HG02798 (cell line): ENCODE data around the gene TMEM178A.

Experiments used
- ATAC-seq: cut with Tn5 transposase; IDR thresholded peaks from one replicate; pipeline ENCODE4 v1.9.1; 2021; ENCODE audit warnings: mild to moderate bottlenecking; ENCODE audit not compliant: unreplicated experiment, poor library complexity

The TMEM178A gene

GRCh38 chr2:39673018-39673417, 7.3 kb downstream of the TMEM178A start:
- no peak for ATAC-seq

- no peak for ATAC-seq
Measured at GRCh38 chr2:39676342-39676741, 10.6 kb downstream of the TMEM178A start.

GRCh38 chr2:39678170-39678569, 12.5 kb downstream of the TMEM178A start:
- ATAC-seq: no peak

GRCh38 chr2:39679805-39680204, 14.1 kb downstream of the TMEM178A start:
- no peak for ATAC-seq

- no peak for ATAC-seq
Measured at GRCh38 chr2:39682066-39682692, 16.5 kb downstream of the TMEM178A start.

- ATAC-seq: no peak
Measured at GRCh38 chr2:39683022-39683699, 17.4 kb downstream of the TMEM178A start.

GRCh38 chr2:39684464-39684863, 18.7 kb downstream of the TMEM178A start:
- no peak for ATAC-seq

- no peak for ATAC-seq
Measured at GRCh38 chr2:39685126-39685525, 19.4 kb downstream of the TMEM178A start.

GRCh38 chr2:39686456-39686855, 20.7 kb downstream of the TMEM178A start:
- no peak for ATAC-seq

- ATAC-seq: no peak
Measured at GRCh38 chr2:39688181-39688580, 22.5 kb downstream of the TMEM178A start.

- no peak for ATAC-seq
Measured at GRCh38 chr2:39689272-39689841, 23.6 kb downstream of the TMEM178A start.

- ATAC-seq: no peak
Measured at GRCh38 chr2:39689876-39690275, 24.2 kb downstream of the TMEM178A start.

GRCh38 chr2:39693245-39693644, 27.5 kb downstream of the TMEM178A start:
- ATAC-seq: no peak

- ATAC-seq: no peak
Measured at GRCh38 chr2:39696101-39696553, 30.4 kb downstream of the TMEM178A start.

GRCh38 chr2:39696838-39697237, 31.1 kb downstream of the TMEM178A start:
- no peak for ATAC-seq

GRCh38 chr2:39697454-39697853, 31.7 kb downstream of the TMEM178A start:
- ATAC-seq: no peak

GRCh38 chr2:39701137-39701536, 35.4 kb downstream of the TMEM178A start:
- ATAC-seq: no peak

- ATAC-seq: no peak
Measured at GRCh38 chr2:39703181-39703872, 37.6 kb downstream of the TMEM178A start.

GRCh38 chr2:39704540-39704939, 38.8 kb downstream of the TMEM178A start:
- ATAC-seq: no peak

GRCh38 chr2:39705638-39706037, 39.9 kb downstream of the TMEM178A start:
- no peak for ATAC-seq

GRCh38 chr2:39706312-39706711, 40.6 kb downstream of the TMEM178A start:
- no peak for ATAC-seq
